Upper lobe of left lung (tissue), 4 donors: ENCODE results near the gene NASP.

Experiments used
- POLR2A ChIP-seq, 4 donors: fragments of 450-650 bp; IDR thresholded peaks; one replicate each; pipeline ENCODE4 v1.5.1; 2016 to 2017; ENCODE audit warnings: antibody characterized with exemption in 4 of 4, mild to moderate bottlenecking in 2 of 4
- TF ChIP-seq, protein P1 (sequence below), 6 experiments: fragments of 450-650 bp in 4 of 6; fragments of 200-600 bp in 2 of 6; sonication (generic) in 2 of 6; IDR thresholded peaks; one replicate each; pipeline ENCODE4 v1.5.1; 2016 to 2019; ENCODE audit warnings: antibody characterized with exemption in 6 of 6

DNA sequence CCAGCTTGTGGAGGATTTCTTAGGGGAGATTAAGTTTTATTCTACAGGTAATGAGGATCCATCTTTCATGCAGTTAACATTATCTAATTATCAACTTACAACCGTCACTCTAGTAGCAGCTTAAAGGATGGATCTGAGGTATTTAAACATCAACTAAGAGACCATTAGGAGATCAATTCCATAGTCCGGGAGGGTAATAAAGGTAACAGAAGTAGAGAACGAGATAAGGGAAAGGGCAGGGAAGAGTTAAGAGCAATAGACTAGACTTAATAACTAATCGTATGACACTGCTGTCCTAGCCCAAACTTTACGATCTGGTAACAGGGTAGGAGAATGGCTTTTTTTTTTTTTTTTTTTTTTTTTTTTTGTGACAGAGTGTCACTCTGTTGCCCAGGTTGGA is 59.5 kb downstream of the NASP start:
- no peak for TF ChIP-seq POLR2A (IDR thresholded peaks at IDR 0.05)
- TF ChIP-seq, protein P1, sequence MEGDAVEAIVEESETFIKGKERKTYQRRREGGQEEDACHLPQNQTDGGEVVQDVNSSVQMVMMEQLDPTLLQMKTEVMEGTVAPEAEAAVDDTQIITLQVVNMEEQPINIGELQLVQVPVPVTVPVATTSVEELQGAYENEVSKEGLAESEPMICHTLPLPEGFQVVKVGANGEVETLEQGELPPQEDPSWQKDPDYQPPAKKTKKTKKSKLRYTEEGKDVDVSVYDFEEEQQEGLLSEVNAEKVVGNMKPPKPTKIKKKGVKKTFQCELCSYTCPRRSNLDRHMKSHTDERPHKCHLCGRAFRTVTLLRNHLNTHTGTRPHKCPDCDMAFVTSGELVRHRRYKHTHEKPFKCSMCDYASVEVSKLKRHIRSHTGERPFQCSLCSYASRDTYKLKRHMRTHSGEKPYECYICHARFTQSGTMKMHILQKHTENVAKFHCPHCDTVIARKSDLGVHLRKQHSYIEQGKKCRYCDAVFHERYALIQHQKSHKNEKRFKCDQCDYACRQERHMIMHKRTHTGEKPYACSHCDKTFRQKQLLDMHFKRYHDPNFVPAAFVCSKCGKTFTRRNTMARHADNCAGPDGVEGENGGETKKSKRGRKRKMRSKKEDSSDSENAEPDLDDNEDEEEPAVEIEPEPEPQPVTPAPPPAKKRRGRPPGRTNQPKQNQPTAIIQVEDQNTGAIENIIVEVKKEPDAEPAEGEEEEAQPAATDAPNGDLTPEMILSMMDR (IDR thresholded peaks at IDR 0.05): no peak
